ENCODE measurements around the gene WNT7A. TPM values are rescaled to one million over a fixed set of nuclear protein-coding genes. Genes with fewer than 3 reads are reported as not detected.

The WNT7A gene
- total RNA-seq, 2 experiments from 2014 or later: 0.09 TPM; not detected in 1

GRCh38 chr3:13824521-13825310, 55.2 kb downstream of the WNT7A start:
- H3K27me3 Mint-ChIP-seq: no peaks in the 10 kb centered on the region
- CTCF ChIA-PET: no interaction called here
- TF ChIP-seq, protein P1, sequence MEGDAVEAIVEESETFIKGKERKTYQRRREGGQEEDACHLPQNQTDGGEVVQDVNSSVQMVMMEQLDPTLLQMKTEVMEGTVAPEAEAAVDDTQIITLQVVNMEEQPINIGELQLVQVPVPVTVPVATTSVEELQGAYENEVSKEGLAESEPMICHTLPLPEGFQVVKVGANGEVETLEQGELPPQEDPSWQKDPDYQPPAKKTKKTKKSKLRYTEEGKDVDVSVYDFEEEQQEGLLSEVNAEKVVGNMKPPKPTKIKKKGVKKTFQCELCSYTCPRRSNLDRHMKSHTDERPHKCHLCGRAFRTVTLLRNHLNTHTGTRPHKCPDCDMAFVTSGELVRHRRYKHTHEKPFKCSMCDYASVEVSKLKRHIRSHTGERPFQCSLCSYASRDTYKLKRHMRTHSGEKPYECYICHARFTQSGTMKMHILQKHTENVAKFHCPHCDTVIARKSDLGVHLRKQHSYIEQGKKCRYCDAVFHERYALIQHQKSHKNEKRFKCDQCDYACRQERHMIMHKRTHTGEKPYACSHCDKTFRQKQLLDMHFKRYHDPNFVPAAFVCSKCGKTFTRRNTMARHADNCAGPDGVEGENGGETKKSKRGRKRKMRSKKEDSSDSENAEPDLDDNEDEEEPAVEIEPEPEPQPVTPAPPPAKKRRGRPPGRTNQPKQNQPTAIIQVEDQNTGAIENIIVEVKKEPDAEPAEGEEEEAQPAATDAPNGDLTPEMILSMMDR (IDR thresholded peaks at IDR 0.05): no peak
- DNase-seq: no peak
- no peak overlapping the region for H3K27ac Mint-ChIP-seq
- no peak for ATAC-seq
- no peaks in the 10 kb centered on the region for H3K4me1 Mint-ChIP-seq (ENCODE audit: low read depth)
- no peaks in the 10 kb centered on the region for H3K9me3 Mint-ChIP-seq
- no peaks in the 10 kb centered on the region for H3K36me3 Mint-ChIP-seq (ENCODE audit: low read depth)
- H3K4me3 Mint-ChIP-seq: no peak overlapping the region
- intact Hi-C loops (cut with micrococcal nuclease): no loop called here
- POLR2A ChIA-PET: no interaction called here

- no peak overlapping the region for H3K4me3 Mint-ChIP-seq
- H3K27ac Mint-ChIP-seq: no peak overlapping the region
- H3K9me3 Mint-ChIP-seq: no peaks in the 10 kb centered on the region
- DNase-seq: no peak
- no peaks in the 10 kb centered on the region for H3K4me1 Mint-ChIP-seq (ENCODE audit: low read depth)
- POLR2A ChIA-PET: no interaction called here
- ATAC-seq: no peak
- intact Hi-C loops (cut with micrococcal nuclease): no loop called here
- CTCF ChIA-PET: no interaction called here
- H3K27me3 Mint-ChIP-seq: no peaks in the 10 kb centered on the region
- peaks cover 2% of the 10 kb centered on the region for H3K36me3 Mint-ChIP-seq (ENCODE audit: low read depth)
- TF ChIP-seq, protein P1 (IDR thresholded peaks at IDR 0.05): no peak
Measured at GRCh38 chr3:13823692-13824091, 56.2 kb downstream of the WNT7A start.

DNA sequence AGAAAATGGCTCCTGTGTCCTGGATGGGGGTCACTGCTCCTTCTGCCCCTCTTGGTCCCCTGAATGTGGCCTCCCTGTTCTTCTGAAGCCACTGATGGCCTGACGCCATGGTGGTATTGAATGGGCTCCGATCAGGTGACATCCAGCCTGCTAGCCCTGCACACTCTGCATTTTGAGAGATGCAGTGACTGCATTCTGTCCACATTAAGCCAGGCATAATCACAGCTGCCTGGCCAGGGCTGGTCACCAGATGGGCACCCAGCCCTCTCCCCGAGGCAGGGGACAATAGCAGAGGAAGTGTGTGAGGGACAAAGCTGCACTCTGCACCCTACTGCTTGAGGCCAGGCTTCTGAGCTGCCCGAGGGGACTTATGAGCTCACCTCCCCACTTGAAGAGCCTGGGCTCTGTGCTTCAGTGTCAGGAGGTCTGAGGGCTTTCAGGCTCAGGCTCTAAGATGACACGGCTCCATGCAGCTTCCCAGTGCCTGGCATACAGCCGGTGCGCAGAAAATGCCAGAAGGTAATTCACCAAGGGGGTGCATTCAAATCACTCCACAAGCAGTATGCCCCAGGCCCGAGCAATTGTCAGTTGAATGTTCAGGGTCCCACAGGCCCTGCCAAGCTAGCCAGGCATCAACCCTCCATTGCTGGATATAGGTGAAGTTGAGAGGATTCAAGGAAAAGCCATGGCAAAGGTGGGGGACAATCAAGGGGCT, 56.8 kb downstream of the WNT7A start:
- ATAC-seq (no peak), DNase-seq (no peak)
- no peaks in the 10 kb centered on the region for H3K27me3 Mint-ChIP-seq
- intact Hi-C loops (cut with micrococcal nuclease): no loop called here
- POLR2A ChIA-PET: no interaction called here
- no peaks in the 10 kb centered on the region for H3K9me3 Mint-ChIP-seq
- TF ChIP-seq, protein P1 (IDR thresholded peaks at IDR 0.05): no peak
- no peak overlapping the region for H3K4me3 Mint-ChIP-seq
- CTCF ChIA-PET: no interaction called here
- no peaks in the 10 kb centered on the region for H3K4me1 Mint-ChIP-seq (ENCODE audit: low read depth)
- peaks cover 4% of the 10 kb centered on the region for H3K36me3 Mint-ChIP-seq (ENCODE audit: low read depth)
- no peak overlapping the region for H3K27ac Mint-ChIP-seq

DNA sequence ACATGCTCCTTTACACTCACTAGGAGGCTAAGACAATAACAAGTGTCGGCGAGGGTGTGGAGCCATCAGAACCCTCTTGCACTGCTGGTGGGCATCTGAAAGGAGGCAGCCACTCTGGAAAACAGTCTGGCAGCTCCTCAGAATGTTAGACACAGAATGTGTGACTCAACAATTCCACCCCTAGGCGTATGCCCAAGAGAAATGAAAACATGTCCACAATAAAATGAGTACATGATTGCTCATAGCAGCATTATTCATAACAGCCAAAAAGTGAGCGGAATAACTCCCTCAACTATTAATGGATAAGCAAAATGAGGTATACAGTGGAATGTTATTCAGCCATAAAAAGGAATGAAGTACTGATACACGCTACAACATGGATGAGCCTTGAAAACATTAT, 57.8 kb downstream of the WNT7A start:
- Mint-ChIP-seq H3K4me1 (ENCODE audit: low read depth) (no peaks in the 10 kb centered on the region), H3K4me3 (no peak overlapping the region), H3K27ac (no peak overlapping the region), H3K27me3 (no peaks in the 10 kb centered on the region), H3K36me3 (ENCODE audit: low read depth) (peaks cover 7% of the 10 kb centered on the region), H3K9me3 (peaks cover 3% of the 10 kb centered on the region)
- peak; percentile 9 for DNase-seq
- ChIA-PET CTCF (no interaction called here), POLR2A (no interaction called here)
- no peak for ATAC-seq
- intact Hi-C loops (cut with micrococcal nuclease): no loop called here
- TF ChIP-seq, protein P1 (IDR thresholded peaks at IDR 0.05): no peak

GRCh38 chr3:13821126-13821525, 58.7 kb downstream of the WNT7A start:
- intact Hi-C loops (cut with micrococcal nuclease): no loop called here
- Mint-ChIP-seq H3K4me3 (no peak overlapping the region), H3K27ac (no peak overlapping the region), H3K9me3 (peaks cover 10% of the 10 kb centered on the region), H3K27me3 (no peaks in the 10 kb centered on the region), H3K4me1 (ENCODE audit: low read depth) (no peaks in the 10 kb centered on the region), H3K36me3 (ENCODE audit: low read depth) (peaks cover 10% of the 10 kb centered on the region)
- ATAC-seq (no peak), DNase-seq (no peak)
- ChIA-PET CTCF (no interaction called here), POLR2A (no interaction called here)
- TF ChIP-seq, protein P1 (IDR thresholded peaks at IDR 0.05): no peak

Data from activated CD8-positive, alpha-beta T cell treated with anti-CD3 and anti-CD28 coated beads for 36 hours (primary cell).